GM12878 (cell line): Measurements from ENCODE around the gene PRKCE.
"Not testable (repeated sequence)": the region's sequence is repeated elsewhere in the genome, so short reads cannot be mapped to it uniquely, and the experiment has no call there.

Experiments used
- RFX5 ChIP-seq: IDR thresholded peaks from 2 replicates; pipeline ENCODE4 v1.6.1; 2011; ENCODE audit warnings: low read depth, low read length, improper control_type of control experiment
- TF ChIP-seq, protein P1 (sequence below): fragments of 450-650 bp; IDR thresholded peaks from 2 replicates; pipeline ENCODE4 v1.6.1; 2014; ENCODE audit warnings: mild to moderate bottlenecking

DNA sequence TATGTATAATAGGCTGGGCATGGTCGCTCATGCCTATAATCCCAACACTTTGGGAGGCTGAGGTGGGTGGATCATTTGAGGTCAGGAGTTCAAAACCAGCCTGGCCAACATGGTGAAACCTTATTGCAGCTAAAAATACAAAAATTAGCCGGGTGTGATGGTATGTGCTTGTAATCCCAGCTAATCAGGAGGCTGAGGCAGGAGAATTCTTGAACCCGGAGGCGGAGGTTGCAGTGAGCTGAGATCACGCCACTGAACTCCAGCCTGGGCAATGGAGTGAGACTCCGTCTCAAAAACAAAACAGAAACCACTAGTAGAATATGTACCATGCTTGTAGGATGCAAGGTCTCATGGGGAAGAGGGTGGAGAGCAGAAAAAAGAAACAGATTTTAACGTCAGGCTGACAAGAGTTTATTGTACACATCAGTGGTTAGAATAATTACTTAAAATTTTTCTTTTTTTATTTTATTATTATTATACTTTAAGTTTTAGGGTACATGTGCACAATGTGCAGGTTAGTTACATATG is 44.1 kb downstream of the PRKCE start:
- not testable (repeated sequence) for TF ChIP-seq RFX5
- TF ChIP-seq, protein P1, sequence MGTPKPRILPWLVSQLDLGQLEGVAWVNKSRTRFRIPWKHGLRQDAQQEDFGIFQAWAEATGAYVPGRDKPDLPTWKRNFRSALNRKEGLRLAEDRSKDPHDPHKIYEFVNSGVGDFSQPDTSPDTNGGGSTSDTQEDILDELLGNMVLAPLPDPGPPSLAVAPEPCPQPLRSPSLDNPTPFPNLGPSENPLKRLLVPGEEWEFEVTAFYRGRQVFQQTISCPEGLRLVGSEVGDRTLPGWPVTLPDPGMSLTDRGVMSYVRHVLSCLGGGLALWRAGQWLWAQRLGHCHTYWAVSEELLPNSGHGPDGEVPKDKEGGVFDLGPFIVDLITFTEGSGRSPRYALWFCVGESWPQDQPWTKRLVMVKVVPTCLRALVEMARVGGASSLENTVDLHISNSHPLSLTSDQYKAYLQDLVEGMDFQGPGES, result not testable (repeated sequence)
